HCT116 (cell line): ENCODE data around the gene ZNF670. TPM values are rescaled to one million over a fixed set of nuclear protein-coding genes. Genes with fewer than 3 reads are reported as not detected.
A peak's percentile ranks its signal among the peaks of the same experiment; 100 is the strongest.

Experiments
- ATAC-seq: fragments of 200-7000 bp; cut with Tn5 transposase; 2 replicates; pipeline ENCODE4 v1.9.1; 2020; ENCODE audit warnings: mild to moderate bottlenecking, moderate library complexity
- BruUV-seq: library from RNA; stranded (reverse); fragments of 400-500 nt; replicated peaks from 2 replicates; lab custom pipeline; 2021; lab: Mats Ljungman, UMichigan
- CTCF ChIA-PET: fragments of 300-600 bp; sonication (Branson Sonifier 250); formaldehyde crosslinking; loops from one replicate; lab custom pipeline; 2021; ENCODE audit warnings: antibody characterized with exemption; lab: Charles Lee
- POLR2A ChIA-PET: fragments of 300-600, 350-600 bp; sonication (Branson Sonifier 250); formaldehyde crosslinking; loops from one replicate; lab custom pipeline; 2021; ENCODE audit warnings: antibody characterized with exemption; lab: Charles Lee
- RAD21 ChIA-PET, 2 experiments: fragments of 300-600 bp; sonication (Branson Sonifier 250); formaldehyde crosslinking; loops; one replicate each; lab custom pipeline; 2023; ENCODE audit warnings: low total read pairs in 2 of 2; ENCODE audit not compliant: uncharacterized antibody in 2 of 2, unreplicated experiment in 2 of 2, low non-redundant PET in 1 of 2; lab: Charles Lee
- DNase-seq: peaks from one replicate; pipeline ENCODE4 v3.0.0-alpha.2; 2010; ENCODE audit warnings: low read depth, low spot score
- H2AFZ ChIP-seq: fragments of 200-600 bp; shearing (Covaris generic), sonication (generic); 2 replicates; pipeline ENCODE4 v1.6.1; 2017; ENCODE audit warnings: low read depth, mixed run types, mixed read lengths, antibody characterized with exemption, low read length; ENCODE audit not compliant: poor library complexity, severe bottlenecking
- H3K27ac ChIP-seq: 2 replicates; pipeline ENCODE4 v1.5.1; 2012; ENCODE audit warnings: low read depth, low read length
- H3K27me3 ChIP-seq: fragments of 200-600 bp; sonication (generic); 2 replicates; pipeline ENCODE4 v1.6.1; 2016; ENCODE audit warnings: mixed run types, low read length, mixed read lengths; ENCODE audit not compliant: insufficient read depth
- H3K36me3 ChIP-seq, 2 experiments: fragments of 200-500 bp in 1 of 2; fragments of 200-600 bp in 1 of 2; sonication (Bioruptor generic) in 1 of 2; sonication (generic) in 1 of 2; 2 replicates each; pipeline versions ENCODE4 v1.5.1 to v1.6.1; 2014 to 2016; ENCODE audit warnings: low read length in 2 of 2, inconsistent platforms in 1 of 2, mixed read lengths in 1 of 2, mixed run types in 1 of 2; ENCODE audit not compliant: insufficient read depth in 2 of 2, control insufficient read depth in 1 of 2
- H3K4me1 ChIP-seq, 2 experiments: fragments of 200-600 bp in 1 of 2; sonication (generic) in 1 of 2; 2 replicates each; pipeline versions ENCODE4 v1.5.1 to v1.6.1; 2012 to 2017; ENCODE audit warnings: low read length in 2 of 2, inconsistent platforms in 1 of 2, mild to moderate bottlenecking in 1 of 2, mixed read lengths in 1 of 2, mixed run types in 1 of 2, moderate library complexity in 1 of 2; ENCODE audit not compliant: insufficient read depth in 2 of 2, control insufficient read depth in 1 of 2
- H3K4me2 ChIP-seq: fragments of 200-600 bp; sonication (generic); 2 replicates; pipeline ENCODE4 v1.6.1; 2017; ENCODE audit warnings: mixed run types, low read length, mixed read lengths
- H3K4me3 ChIP-seq, 2 experiments: fragments of 200-600 bp in 1 of 2; sonication (generic) in 1 of 2; replicated peaks in 1 of 2; 2 replicates each; pipeline ENCODE4 v1.5.1; 2011 to 2016; ENCODE audit warnings: low read length in 2 of 2, control low read depth in 1 of 2, low read depth in 1 of 2, mild to moderate bottlenecking in 1 of 2, mixed read lengths in 1 of 2, mixed run types in 1 of 2
- H3K79me2 ChIP-seq: fragments of 200-600 bp; sonication (generic); 2 replicates; pipeline ENCODE4 v1.6.1; 2017; ENCODE audit warnings: mild to moderate bottlenecking, mixed run types, low read length, moderate library complexity, mixed read lengths; ENCODE audit not compliant: insufficient read depth
- H3K9ac ChIP-seq: fragments of 200-600 bp; sonication (generic); 2 replicates; pipeline ENCODE4 v1.6.1; 2016; ENCODE audit warnings: low read length, mixed read lengths
- H3K9me2 ChIP-seq: fragments of 200-600 bp; sonication (generic), shearing (Covaris generic); 2 replicates; pipeline ENCODE4 v1.6.1; 2017; ENCODE audit warnings: mixed run types, mild to moderate bottlenecking, moderate library complexity; ENCODE audit not compliant: insufficient read depth
- H3K9me3 ChIP-seq, 2 experiments: fragments of 200-500 bp in 1 of 2; fragments of 200-600 bp in 1 of 2; sonication (Bioruptor generic) in 1 of 2; sonication (generic) in 1 of 2; 2 replicates each; pipeline ENCODE4 v1.6.1; 2014 to 2017; ENCODE audit warnings: low read length in 2 of 2, mixed read lengths in 2 of 2, inconsistent platforms in 1 of 2, low read depth in 1 of 2, mild to moderate bottlenecking in 1 of 2, mixed run types in 1 of 2, moderate library complexity in 1 of 2; ENCODE audit not compliant: control insufficient read depth in 1 of 2, insufficient read depth in 1 of 2
- H4K20me1 ChIP-seq: fragments of 200-600 bp; sonication (generic), shearing (Covaris generic); 2 replicates; pipeline ENCODE4 v1.6.1; 2017; ENCODE audit warnings: mixed run types, mild to moderate bottlenecking, moderate library complexity; ENCODE audit not compliant: insufficient read depth
- CBX3 ChIP-seq: IDR thresholded peaks from 2 replicates; pipeline ENCODE4 v1.6.1; 2012; ENCODE audit warnings: low read depth
- CEBPB ChIP-seq: IDR thresholded peaks from 2 replicates; pipeline ENCODE4 v1.6.1; 2012; ENCODE audit warnings: low read depth
- EGR1 ChIP-seq: IDR thresholded peaks from 2 replicates; pipeline ENCODE4 v1.6.1; 2012; ENCODE audit warnings: low read depth
- ELF1 ChIP-seq: IDR thresholded peaks from 2 replicates; pipeline ENCODE4 v1.6.1; 2012; ENCODE audit warnings: low read depth, borderline replicate concordance
- EZH2phosphoT487 ChIP-seq: fragments of 200-600 bp; IDR thresholded peaks from 2 replicates; pipeline ENCODE4 v1.6.1; 2018; ENCODE audit warnings: antibody characterized with exemption, borderline replicate concordance
- FOSL1 ChIP-seq: IDR thresholded peaks from 2 replicates; pipeline ENCODE4 v1.6.1; 2012; ENCODE audit warnings: low read depth
- JUND ChIP-seq: IDR thresholded peaks from 2 replicates; pipeline ENCODE4 v1.6.1; 2012
- RAD21 ChIP-seq: IDR thresholded peaks from 2 replicates; pipeline ENCODE4 v1.6.1; 2012; ENCODE audit warnings: low read depth, mild to moderate bottlenecking
- SP1 ChIP-seq: IDR thresholded peaks from 2 replicates; pipeline ENCODE4 v1.6.1; 2012; ENCODE audit warnings: low read depth
- intact Hi-C: fragments of 100-400 bp; cut with micrococcal nuclease; formaldehyde crosslinking; loops from 2 replicates; pipeline ENCODE4 v1.10.0; 2022
- total RNA-seq: library from RNA; stranded (reverse); gene quantifications from one replicate; pipeline ENCODE4 v1.2.1, GENCODE V29; 2021; ENCODE audit not compliant: unreplicated experiment
- TF ChIP-seq, protein P1 (sequence below): IDR thresholded peaks from 2 replicates; pipeline ENCODE4 v1.6.1; 2012
- TF ChIP-seq, protein P2 (sequence below): IDR thresholded peaks from 2 replicates; pipeline ENCODE4 v1.6.1; 2011; ENCODE audit warnings: mild to moderate bottlenecking, low read length, moderate library complexity; ENCODE audit not compliant: insufficient replicate concordance; ENCODE audit errors: extremely low read depth
- TF ChIP-seq, protein P3 (sequence below): IDR thresholded peaks from 2 replicates; pipeline ENCODE4 v1.6.1; 2012

The ZNF670 gene
- total RNA-seq, 1 experiment from 2014 or later: 6.9 TPM

DNA sequence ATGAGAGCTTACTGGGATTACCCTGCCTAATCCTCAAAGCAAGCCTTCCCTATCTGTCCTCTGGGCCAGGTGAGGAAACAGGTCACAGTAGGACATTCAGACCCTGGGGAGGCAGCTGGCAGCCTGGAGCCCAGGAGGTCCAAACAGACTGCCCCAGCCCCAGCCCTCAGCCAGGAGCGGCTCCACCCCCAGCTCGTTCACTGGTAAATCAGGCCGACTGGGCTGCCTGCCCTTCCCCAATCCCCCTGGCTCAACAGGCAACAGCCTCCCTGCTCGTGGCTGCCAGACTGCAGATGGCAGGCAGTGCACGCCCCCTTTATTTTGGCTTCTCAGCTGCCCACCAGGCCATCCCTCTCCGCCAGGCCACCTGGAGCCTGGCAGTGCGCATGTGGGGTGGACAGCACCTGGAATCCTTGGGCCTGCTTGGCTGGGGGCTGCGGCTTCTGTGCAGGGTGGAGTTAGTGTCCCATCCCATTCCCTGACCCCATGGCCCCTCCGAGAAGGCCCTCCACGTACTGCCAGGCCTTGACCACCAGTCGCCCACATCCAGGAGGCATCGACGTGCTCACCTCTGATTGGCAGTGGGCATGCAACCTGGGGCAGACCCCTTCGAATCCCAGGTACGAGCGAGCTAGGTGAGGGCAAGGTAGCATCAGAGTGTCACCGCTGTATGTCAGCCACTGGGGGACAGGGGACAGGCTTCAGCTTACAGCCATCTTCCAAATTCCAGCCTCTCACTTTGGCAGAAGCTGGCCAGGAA, 11.2 kb upstream of the ZNF670 start:
- H3K4me2 ChIP-seq: no peak overlapping the region
- CTCF ChIA-PET: no interaction called here
- POLR2A ChIA-PET: no interaction called here
- no peaks in the 10 kb centered on the region for H4K20me1 ChIP-seq
- H3K4me1 ChIP-seq: no peaks in the 10 kb centered on the region
- BruUV-seq: no TSS peak
- H2AFZ ChIP-seq: no peak overlapping the region
- H3K79me2 ChIP-seq: no peaks in the 10 kb centered on the region
- RAD21 ChIA-PET: no interaction called here
- H3K9ac ChIP-seq: no peak overlapping the region
- H3K27ac ChIP-seq: no peak overlapping the region
- no peaks in the 10 kb centered on the region for H3K9me2 ChIP-seq
- DNase-seq (no peak), ATAC-seq (peak; percentile 43; the same call in 1 of the 2 replicates)
- TF ChIP-seq RAD21 (no peak), FOSL1 (no peak), SP1 (no peak), EGR1 (no peak), CBX3 (no peak)
- TF ChIP-seq, protein P1, sequence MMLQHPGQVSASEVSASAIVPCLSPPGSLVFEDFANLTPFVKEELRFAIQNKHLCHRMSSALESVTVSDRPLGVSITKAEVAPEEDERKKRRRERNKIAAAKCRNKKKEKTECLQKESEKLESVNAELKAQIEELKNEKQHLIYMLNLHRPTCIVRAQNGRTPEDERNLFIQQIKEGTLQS: no peak
- TF ChIP-seq, protein P2, sequence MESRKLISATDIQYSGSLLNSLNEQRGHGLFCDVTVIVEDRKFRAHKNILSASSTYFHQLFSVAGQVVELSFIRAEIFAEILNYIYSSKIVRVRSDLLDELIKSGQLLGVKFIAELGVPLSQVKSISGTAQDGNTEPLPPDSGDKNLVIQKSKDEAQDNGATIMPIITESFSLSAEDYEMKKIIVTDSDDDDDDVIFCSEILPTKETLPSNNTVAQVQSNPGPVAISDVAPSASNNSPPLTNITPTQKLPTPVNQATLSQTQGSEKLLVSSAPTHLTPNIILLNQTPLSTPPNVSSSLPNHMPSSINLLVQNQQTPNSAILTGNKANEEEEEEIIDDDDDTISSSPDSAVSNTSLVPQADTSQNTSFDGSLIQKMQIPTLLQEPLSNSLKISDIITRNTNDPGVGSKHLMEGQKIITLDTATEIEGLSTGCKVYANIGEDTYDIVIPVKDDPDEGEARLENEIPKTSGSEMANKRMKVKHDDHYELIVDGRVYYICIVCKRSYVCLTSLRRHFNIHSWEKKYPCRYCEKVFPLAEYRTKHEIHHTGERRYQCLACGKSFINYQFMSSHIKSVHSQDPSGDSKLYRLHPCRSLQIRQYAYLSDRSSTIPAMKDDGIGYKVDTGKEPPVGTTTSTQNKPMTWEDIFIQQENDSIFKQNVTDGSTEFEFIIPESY: no peak
- H3K9me3 ChIP-seq: no peaks in the 10 kb centered on the region
- no peaks in the 10 kb centered on the region for H3K27me3 ChIP-seq
- intact Hi-C loops: no loop called here
- H3K36me3 ChIP-seq: no peaks in the 10 kb centered on the region
- no peak overlapping the region for H3K4me3 ChIP-seq

DNA sequence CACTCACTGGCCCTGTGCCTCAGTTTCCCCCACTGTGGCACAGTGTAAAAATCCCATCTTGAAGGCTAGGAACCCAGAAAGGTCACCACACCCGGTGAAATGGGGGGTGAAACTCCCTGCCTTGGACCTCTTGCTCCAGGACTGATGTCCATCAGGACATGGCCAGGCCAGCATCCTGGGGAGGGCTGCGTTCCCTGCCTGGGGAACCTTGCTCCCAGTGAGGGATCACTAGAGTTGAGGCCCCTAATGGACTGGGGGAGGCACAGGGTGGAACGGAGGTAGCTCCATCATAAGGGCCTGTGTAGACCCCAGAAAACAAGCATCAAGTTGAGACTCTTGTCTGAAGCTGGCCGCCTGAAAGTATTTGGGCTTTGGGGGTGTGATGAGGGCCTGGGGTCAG, 10.4 kb upstream of the ZNF670 start:
- intact Hi-C loops: no loop called here
- BruUV-seq: no TSS peak
- Histone ChIP-seq H3K36me3 (no peaks in the 10 kb centered on the region), H3K79me2 (no peaks in the 10 kb centered on the region), H3K27ac (no peak overlapping the region), H3K27me3 (no peaks in the 10 kb centered on the region), H2AFZ (no peak overlapping the region), H3K4me2 (no peak overlapping the region), H3K9ac (no peak overlapping the region), H3K9me2 (no peaks in the 10 kb centered on the region), H4K20me1 (no peaks in the 10 kb centered on the region), H3K9me3 (no peaks in the 10 kb centered on the region), H3K4me3 (no peak overlapping the region), H3K4me1 (no peaks in the 10 kb centered on the region)
- ChIA-PET CTCF (no interaction called here), RAD21 (no interaction called here), POLR2A (no interaction called here)
- ATAC-seq (no peak), DNase-seq (no peak)
- TF ChIP-seq ELF1 (no peak), FOSL1 (no peak), EGR1 (no peak), CEBPB (no peak), JUND (no peak), EZH2phosphoT487 (no peak), SP1 (no peak)
- TF ChIP-seq, protein P2: no peak
- TF ChIP-seq, protein P3, sequence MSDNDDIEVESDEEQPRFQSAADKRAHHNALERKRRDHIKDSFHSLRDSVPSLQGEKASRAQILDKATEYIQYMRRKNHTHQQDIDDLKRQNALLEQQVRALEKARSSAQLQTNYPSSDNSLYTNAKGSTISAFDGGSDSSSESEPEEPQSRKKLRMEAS: no peak
